Esophagus muscularis mucosa (tissue), 4 donors: ENCODE data around the gene RAMACL.

ENCODE experiments used
- CTCF ChIP-seq, 3 experiments: fragments of 200-600 bp in 2 of 3; fragments of 450-650 bp in 1 of 3; sonication (generic) in 2 of 3; IDR thresholded peaks; one replicate each; pipeline ENCODE4 v1.5.1; 2017 to 2019; ENCODE audit warnings: antibody characterized with exemption in 3 of 3, mild to moderate bottlenecking in 2 of 3, moderate library complexity in 1 of 3
- EP300 ChIP-seq: sonication (generic); formaldehyde crosslinking; IDR thresholded peaks from one replicate; pipeline ENCODE4 v1.6.1; 2017; ENCODE audit warnings: antibody characterized with exemption
- POLR2A ChIP-seq: fragments of 450-650 bp; IDR thresholded peaks from one replicate; pipeline ENCODE4 v1.6.1; 2017; ENCODE audit warnings: antibody characterized with exemption, moderate library complexity, mild to moderate bottlenecking, low read depth
- POLR2AphosphoS5 ChIP-seq, 2 donors: sonication (generic); formaldehyde crosslinking; IDR thresholded peaks; one replicate each; pipeline ENCODE4 v1.6.1; 2017; ENCODE audit warnings: antibody characterized with exemption in 2 of 2

GRCh38 chr6:166610069-166610468 is 23.6 kb upstream of the RAMACL start:
- TF ChIP-seq POLR2A, result no peak
- no peak for TF ChIP-seq CTCF (IDR thresholded peaks at IDR 0.05)
- TF ChIP-seq EP300, result no peak
- TF ChIP-seq POLR2AphosphoS5 (IDR thresholded peaks at IDR 0.05), result no peak
